ENCODE measurements around the gene IL17RD. TPM values are rescaled to one million over a fixed set of nuclear protein-coding genes. Genes with fewer than 3 reads are reported as not detected.

IL17RD gene
- total and polyA plus RNA-seq, 2 donors from 2014 or later = 4.4 to 18.9 TPM

- no peaks in the 10 kb centered on the region for H3K27me3 ChIP-seq (ENCODE audit: control insufficient read depth, insufficient read depth, low read length)
- H3K36me3 ChIP-seq (ENCODE audit: control insufficient read depth in 2 of 3, insufficient read depth in 3 of 3, low read length in 3 of 3) = no peaks in the 10 kb centered on the region
- H3K27ac ChIP-seq (ENCODE audit: low read depth in 2 of 2, low read length in 2 of 2) = no peak overlapping the region
- FAIRE-seq (no peak), DNase-seq (no peak)
- H3K4me3 ChIP-seq (ENCODE audit: low read length in 3 of 3) = no peak overlapping the region
- H3K9me3 ChIP-seq (ENCODE audit: control insufficient read depth in 2 of 3, insufficient read depth in 1 of 3, low read length in 3 of 3) = no peaks in the 10 kb centered on the region
- TF ChIP-seq CTCF (IDR thresholded peaks at IDR 0.05; ENCODE audit: borderline replicate concordance, extremely low read depth, insufficient read depth) = no peak
- intact Hi-C loops (cut with DNase I) = no loop called here
- H3K4me1 ChIP-seq (ENCODE audit: control insufficient read depth in 2 of 3, insufficient read depth in 2 of 3, low read depth in 1 of 3, low read length in 3 of 3) = peaks cover 0 to 3% (median 3%) of the 10 kb centered on the region in 3 donors
- no peak overlapping the region for H3K9ac ChIP-seq (ENCODE audit: low read length in 3 of 3)
Observed at GRCh38 chr3:57120451-57121174, 44.5 kb downstream of the IL17RD start.

GRCh38 chr3:57120040-57120439 lies 45.1 kb downstream of the IL17RD start:
- H3K9ac ChIP-seq (ENCODE audit: low read length in 3 of 3) = no peak overlapping the region
- no peaks in the 10 kb centered on the region for H3K36me3 ChIP-seq (ENCODE audit: control insufficient read depth in 2 of 3, insufficient read depth in 3 of 3, low read length in 3 of 3)
- H3K27me3 ChIP-seq (ENCODE audit: control insufficient read depth, insufficient read depth, low read length) = no peaks in the 10 kb centered on the region
- no peaks in the 10 kb centered on the region for H3K9me3 ChIP-seq (ENCODE audit: control insufficient read depth in 2 of 3, insufficient read depth in 1 of 3, low read length in 3 of 3)
- no peak overlapping the region for H3K27ac ChIP-seq (ENCODE audit: low read depth in 2 of 2, low read length in 2 of 2)
- H3K4me3 ChIP-seq (ENCODE audit: low read length in 3 of 3) = no peak overlapping the region
- DNase-seq (no peak), FAIRE-seq (no peak)
- peaks cover 0 to 3% (median 0%) of the 10 kb centered on the region in 3 donors for H3K4me1 ChIP-seq (ENCODE audit: control insufficient read depth in 2 of 3, insufficient read depth in 2 of 3, low read depth in 1 of 3, low read length in 3 of 3)
- TF ChIP-seq CTCF (IDR thresholded peaks at IDR 0.05; ENCODE audit: borderline replicate concordance, extremely low read depth, insufficient read depth) = no peak
- intact Hi-C loops (cut with DNase I) = no loop called here

DNA sequence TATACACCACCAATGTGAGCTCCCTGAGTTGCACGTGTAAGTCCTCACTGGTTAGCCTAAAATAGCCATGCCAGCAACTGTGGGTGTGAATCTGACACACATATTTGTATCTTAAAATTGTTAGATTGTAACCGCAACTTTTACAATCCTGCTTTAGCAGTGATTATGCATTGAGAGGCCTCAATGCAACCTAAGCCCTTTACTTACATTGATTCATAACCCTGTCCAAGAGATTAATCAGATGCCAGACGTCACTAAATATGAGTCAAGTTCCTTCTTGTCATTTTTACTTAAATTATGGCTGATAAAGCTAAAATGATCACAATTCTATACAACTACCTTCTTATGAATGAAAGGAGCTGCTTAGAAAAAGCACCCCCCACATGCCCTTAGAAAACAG lies 46.9 kb downstream of the IL17RD start:
- DNase-seq = no peak
- no peak for TF ChIP-seq CTCF (IDR thresholded peaks at IDR 0.05; ENCODE audit: borderline replicate concordance, extremely low read depth, insufficient read depth)
- H3K36me3 ChIP-seq (ENCODE audit: control insufficient read depth in 2 of 3, insufficient read depth in 3 of 3, low read length in 3 of 3) = peaks cover 0 to 4% (median 0%) of the 10 kb centered on the region in 3 donors
- peaks cover 0 to 3% (median 0%) of the 10 kb centered on the region in 3 donors for H3K4me1 ChIP-seq (ENCODE audit: control insufficient read depth in 2 of 3, insufficient read depth in 2 of 3, low read depth in 1 of 3, low read length in 3 of 3)
- no peak overlapping the region for H3K4me3 ChIP-seq (ENCODE audit: low read length in 3 of 3)
- H3K27me3 ChIP-seq (ENCODE audit: control insufficient read depth, insufficient read depth, low read length) = no peaks in the 10 kb centered on the region
- FAIRE-seq = no peak
- intact Hi-C loops (cut with DNase I) = no loop called here
- no peak overlapping the region for H3K27ac ChIP-seq (ENCODE audit: low read depth in 2 of 2, low read length in 2 of 2)
- no peak overlapping the region for H3K9ac ChIP-seq (ENCODE audit: low read length in 3 of 3)
- H3K9me3 ChIP-seq (ENCODE audit: control insufficient read depth in 2 of 3, insufficient read depth in 1 of 3, low read length in 3 of 3) = no peaks in the 10 kb centered on the region

All from kidney (tissue), 14 donors.